ENCODE results near the gene SAMD4B. TPM values are rescaled to one million over a fixed set of nuclear protein-coding genes. Genes with fewer than 3 reads are reported as not detected.

Gene SAMD4B
- total RNA-seq, 2 donors from 2014 or later, result 52.8 to 75.1 TPM

- Mint-ChIP-seq H3K27me3 (no peaks in the 10 kb centered on the region), H3K4me1 (peaks cover 31% of the 10 kb centered on the region), H3K9me3 (no peaks in the 10 kb centered on the region), H3K4me3 (peak overlapping the region; percentile 30), H3K36me3 (ENCODE audit: low read depth) (peaks cover 68% of the 10 kb centered on the region), H3K27ac (no peak overlapping the region)
- ATAC-seq (replicated peaks), result no peak
These were observed 73.2 kb downstream of the SAMD4B start for GRCh38 chr19:39415111-39416046.

- Mint-ChIP-seq H3K9me3 (no peaks in the 10 kb centered on the region), H3K27ac (no peak overlapping the region), H3K4me3 (no peak overlapping the region), H3K36me3 (ENCODE audit: low read depth) (peaks cover 58% of the 10 kb centered on the region), H3K4me1 (peaks cover 21% of the 10 kb centered on the region), H3K27me3 (no peaks in the 10 kb centered on the region)
- no peak for ATAC-seq (replicated peaks)
These were observed 74.2 kb downstream of the SAMD4B start for GRCh38 chr19:39416152-39417120.

GRCh38 chr19:39417463-39418181, 75.4 kb downstream of the SAMD4B start:
- Mint-ChIP-seq H3K9me3 (no peaks in the 10 kb centered on the region), H3K27ac (no peak overlapping the region), H3K36me3 (ENCODE audit: low read depth) (peaks cover 51% of the 10 kb centered on the region), H3K4me1 (peaks cover 12% of the 10 kb centered on the region), H3K27me3 (no peaks in the 10 kb centered on the region), H3K4me3 (no peak overlapping the region)
- no peak for ATAC-seq (replicated peaks)

- peaks cover 9% of the 10 kb centered on the region for H3K4me1 Mint-ChIP-seq
- no peaks in the 10 kb centered on the region for H3K27me3 Mint-ChIP-seq
- peak overlapping the region; percentile 6 for H3K27ac Mint-ChIP-seq
- ATAC-seq (replicated peaks), result no peak
- peaks cover 54% of the 10 kb centered on the region for H3K36me3 Mint-ChIP-seq (ENCODE audit: low read depth)
- no peaks in the 10 kb centered on the region for H3K9me3 Mint-ChIP-seq
- no peak overlapping the region for H3K4me3 Mint-ChIP-seq
These were observed 76.8 kb downstream of the SAMD4B start for GRCh38 chr19:39419003-39419402.

- no peaks in the 10 kb centered on the region for H3K4me1 Mint-ChIP-seq
These were observed 78.5 kb downstream of the SAMD4B start for GRCh38 chr19:39420769-39421168.

GRCh38 chr19:39422020-39422419, 79.8 kb downstream of the SAMD4B start:
- ATAC-seq (replicated peaks), result no peak
- no peaks in the 10 kb centered on the region for H3K9me3 Mint-ChIP-seq
- H3K27me3 Mint-ChIP-seq, result no peaks in the 10 kb centered on the region
- peaks cover 48% of the 10 kb centered on the region for H3K36me3 Mint-ChIP-seq (ENCODE audit: low read depth)
- H3K27ac Mint-ChIP-seq, result no peak overlapping the region
- H3K4me1 Mint-ChIP-seq, result peaks cover 4% of the 10 kb centered on the region
- H3K4me3 Mint-ChIP-seq, result no peak overlapping the region

More at GRCh38 chr19:39420769-39421168, 78.5 kb downstream of the SAMD4B start:
- no peak for ATAC-seq (replicated peaks)
- Mint-ChIP-seq H3K4me3 (no peak overlapping the region), H3K27ac (no peak overlapping the region), H3K27me3 (no peaks in the 10 kb centered on the region), H3K9me3 (no peaks in the 10 kb centered on the region), H3K36me3 (ENCODE audit: low read depth) (peaks cover 48% of the 10 kb centered on the region)

GRCh38 chr19:39423258-39424086, 81.3 kb downstream of the SAMD4B start:
- Mint-ChIP-seq H3K4me3 (no peak overlapping the region), H3K9me3 (no peaks in the 10 kb centered on the region), H3K27me3 (no peaks in the 10 kb centered on the region), H3K27ac (peak overlapping the region; percentile 48), H3K4me1 (peaks cover 4% of the 10 kb centered on the region), H3K36me3 (ENCODE audit: low read depth) (peaks cover 34% of the 10 kb centered on the region)
- no peak for ATAC-seq (replicated peaks)

GRCh38 chr19:39424934-39425333, 82.7 kb downstream of the SAMD4B start:
- ATAC-seq (replicated peaks), result no peak
- H3K36me3 Mint-ChIP-seq (ENCODE audit: low read depth), result peaks cover 24% of the 10 kb centered on the region
- H3K27ac Mint-ChIP-seq, result no peak overlapping the region
- no peaks in the 10 kb centered on the region for H3K27me3 Mint-ChIP-seq
- H3K4me1 Mint-ChIP-seq, result peaks cover 4% of the 10 kb centered on the region
- H3K9me3 Mint-ChIP-seq, result no peaks in the 10 kb centered on the region
- no peak overlapping the region for H3K4me3 Mint-ChIP-seq

GRCh38 chr19:39425744-39426143, 83.5 kb downstream of the SAMD4B start:
- H3K27me3 Mint-ChIP-seq, result no peaks in the 10 kb centered on the region
- ATAC-seq (replicated peaks), result no peak
- H3K27ac Mint-ChIP-seq, result peak overlapping the region; percentile 2
- H3K4me1 Mint-ChIP-seq, result peaks cover 8% of the 10 kb centered on the region
- no peaks in the 10 kb centered on the region for H3K9me3 Mint-ChIP-seq
- no peak overlapping the region for H3K4me3 Mint-ChIP-seq
- peaks cover 21% of the 10 kb centered on the region for H3K36me3 Mint-ChIP-seq (ENCODE audit: low read depth)

- Mint-ChIP-seq H3K9me3 (no peaks in the 10 kb centered on the region), H3K27me3 (no peaks in the 10 kb centered on the region)
These were observed 83.9 kb downstream of the SAMD4B start for GRCh38 chr19:39426170-39426569.

GRCh38 chr19:39427707-39428106, 85.5 kb downstream of the SAMD4B start:
- Mint-ChIP-seq H3K9me3 (no peaks in the 10 kb centered on the region), H3K4me1 (peaks cover 8% of the 10 kb centered on the region), H3K27me3 (no peaks in the 10 kb centered on the region), H3K36me3 (ENCODE audit: low read depth) (peaks cover 36% of the 10 kb centered on the region), H3K27ac (no peak overlapping the region), H3K4me3 (no peak overlapping the region)
- ATAC-seq (replicated peaks), result no peak

More at GRCh38 chr19:39426170-39426569, 83.9 kb downstream of the SAMD4B start:
- Mint-ChIP-seq H3K27ac (peak overlapping the region; percentile 2), H3K36me3 (ENCODE audit: low read depth) (peaks cover 25% of the 10 kb centered on the region), H3K4me3 (no peak overlapping the region), H3K4me1 (peaks cover 8% of the 10 kb centered on the region)
- no peak for ATAC-seq (replicated peaks)

- Mint-ChIP-seq H3K9me3 (no peaks in the 10 kb centered on the region), H3K4me1 (peaks cover 15% of the 10 kb centered on the region), H3K27me3 (no peaks in the 10 kb centered on the region), H3K27ac (peak overlapping the region; percentile 41), H3K36me3 (ENCODE audit: low read depth) (peaks cover 40% of the 10 kb centered on the region), H3K4me3 (no peak overlapping the region)
- ATAC-seq (replicated peaks), result no peak
These were observed 86.3 kb downstream of the SAMD4B start for GRCh38 chr19:39428283-39429112.
